LoVo (cell line): ENCODE measurements around the gene ECE1.

ENCODE experiments used
- DNase-seq: peaks from one replicate; pipeline ENCODE4 v3.0.0-alpha.2; 2016; ENCODE audit warnings: low spot score

The ECE1 gene

DNA sequence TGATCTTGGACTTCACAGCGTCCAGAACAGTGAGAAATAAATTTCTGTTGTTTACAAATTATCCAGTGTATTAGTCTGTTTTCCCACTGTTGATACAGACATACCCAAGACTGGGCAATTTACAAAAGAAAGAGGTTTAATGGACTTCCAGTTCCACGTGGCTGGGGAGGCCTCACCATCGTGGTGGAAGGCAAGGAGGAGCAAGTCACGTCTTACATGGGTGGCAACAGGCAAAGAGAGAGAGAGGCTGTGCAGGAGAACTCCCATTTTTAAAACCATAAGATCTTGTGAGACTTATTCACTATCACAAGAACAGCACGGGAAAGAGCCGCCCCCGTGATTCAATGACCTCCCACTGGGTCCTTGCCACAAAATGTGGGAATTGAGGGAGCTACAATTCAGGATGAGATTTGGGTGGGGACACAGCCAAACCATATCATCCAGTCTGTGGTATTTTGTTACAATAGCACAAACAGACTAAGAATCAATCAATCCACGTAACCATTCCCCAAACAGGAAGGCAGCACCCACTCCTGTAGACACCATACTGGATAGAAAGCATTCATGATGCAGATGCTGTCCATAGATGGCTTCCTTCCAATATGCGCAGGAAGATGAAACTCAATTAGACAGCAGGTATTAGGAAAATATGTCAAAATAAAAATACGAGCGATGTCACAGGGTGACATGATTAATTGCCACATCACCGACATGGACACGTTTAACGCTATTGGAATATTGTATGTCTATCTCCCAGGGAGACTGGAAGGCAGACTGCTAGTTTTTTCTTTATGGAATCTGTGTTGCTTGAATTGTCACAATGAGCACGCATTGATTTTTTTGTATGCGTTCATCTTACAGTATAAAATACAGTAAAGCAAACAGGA, 22.8 kb downstream of the ECE1 start:
- no peak for DNase-seq

- DNase-seq = no peak
These were observed 24.0 kb downstream of the ECE1 start for GRCh38 chr1:21266119-21266774.

- no peak for DNase-seq
These were observed 24.6 kb downstream of the ECE1 start for GRCh38 chr1:21265644-21266043.

DNA sequence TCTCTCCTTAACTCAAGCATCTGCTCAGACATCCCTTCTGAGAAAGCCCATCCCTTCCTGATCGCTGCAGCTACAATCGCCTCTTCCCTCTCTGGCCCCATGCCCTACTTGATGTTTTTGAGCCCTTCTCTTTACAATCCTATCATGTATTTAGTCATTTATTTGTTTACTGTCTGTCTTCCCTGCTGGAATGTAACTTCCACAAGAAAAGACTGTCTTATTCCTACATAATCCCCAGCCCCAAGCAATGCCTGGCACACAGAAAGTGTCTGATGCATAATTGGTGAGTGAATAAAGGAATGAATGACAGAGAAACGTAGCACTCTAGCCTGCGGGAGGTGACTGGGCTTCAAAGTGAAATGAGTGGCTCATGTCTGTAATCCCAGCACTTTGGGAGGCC, 25.4 kb downstream of the ECE1 start:
- DNase-seq = no peak

- DNase-seq = no peak
These were observed 26.5 kb downstream of the ECE1 start for GRCh38 chr1:21263653-21264225.

DNA sequence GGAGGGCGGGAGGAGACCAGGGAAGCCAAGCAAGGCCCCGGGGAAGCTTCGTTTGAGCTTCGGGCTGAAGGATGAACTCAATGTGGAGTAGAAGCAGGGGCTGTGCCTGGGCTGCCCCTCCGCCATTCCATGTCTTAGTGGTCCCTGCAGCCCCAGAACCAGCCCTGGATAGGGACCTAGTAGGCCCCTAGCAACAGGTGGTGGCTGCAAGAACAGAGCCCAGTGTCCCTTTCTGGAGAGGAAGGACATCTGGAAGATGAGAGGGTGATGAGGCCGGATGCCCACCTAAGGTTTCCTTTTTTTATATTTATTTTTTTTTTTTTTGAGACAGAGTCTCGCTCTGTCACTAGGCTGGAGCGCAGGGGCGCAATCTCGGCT, 27.2 kb downstream of the ECE1 start:
- DNase-seq = no peak

GRCh38 chr1:21262293-21263051, 27.8 kb downstream of the ECE1 start:
- no peak for DNase-seq

DNA sequence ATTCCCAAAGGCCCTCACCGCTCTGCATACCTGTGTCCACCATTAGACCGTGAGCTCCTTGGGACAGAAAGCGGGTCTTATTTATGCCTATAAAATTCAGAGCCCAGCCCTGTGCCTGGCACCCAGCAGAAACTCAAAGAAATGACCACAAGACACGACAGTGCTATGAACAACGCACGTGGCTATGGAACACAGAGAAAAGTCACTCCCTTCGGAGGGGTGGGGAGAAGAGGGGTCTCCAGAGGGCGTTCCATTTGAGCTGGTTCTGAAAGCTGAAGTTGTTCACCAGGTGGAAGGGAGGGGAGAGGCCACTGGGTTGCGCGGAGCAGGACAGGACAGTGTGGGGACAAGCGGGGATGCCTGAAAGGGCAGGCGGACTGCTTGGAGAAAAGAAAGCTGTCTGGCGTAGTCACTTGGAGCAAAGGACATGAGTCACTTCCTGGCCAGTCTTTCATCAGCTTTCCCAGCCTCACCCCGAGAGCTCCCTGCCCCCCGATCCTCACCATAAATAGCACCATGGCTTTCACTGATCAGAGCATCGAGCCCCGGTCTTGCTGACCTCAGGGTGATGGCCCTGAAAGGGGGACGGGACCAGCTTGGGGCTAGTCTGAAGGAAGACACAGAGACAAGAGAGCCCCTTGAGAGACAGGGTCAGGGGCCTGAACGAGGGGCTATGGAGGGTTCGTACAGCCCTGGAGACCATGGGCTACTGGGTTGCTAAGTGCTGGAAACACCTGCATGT, 28.5 kb downstream of the ECE1 start:
- peak; percentile 31 for DNase-seq

DNA sequence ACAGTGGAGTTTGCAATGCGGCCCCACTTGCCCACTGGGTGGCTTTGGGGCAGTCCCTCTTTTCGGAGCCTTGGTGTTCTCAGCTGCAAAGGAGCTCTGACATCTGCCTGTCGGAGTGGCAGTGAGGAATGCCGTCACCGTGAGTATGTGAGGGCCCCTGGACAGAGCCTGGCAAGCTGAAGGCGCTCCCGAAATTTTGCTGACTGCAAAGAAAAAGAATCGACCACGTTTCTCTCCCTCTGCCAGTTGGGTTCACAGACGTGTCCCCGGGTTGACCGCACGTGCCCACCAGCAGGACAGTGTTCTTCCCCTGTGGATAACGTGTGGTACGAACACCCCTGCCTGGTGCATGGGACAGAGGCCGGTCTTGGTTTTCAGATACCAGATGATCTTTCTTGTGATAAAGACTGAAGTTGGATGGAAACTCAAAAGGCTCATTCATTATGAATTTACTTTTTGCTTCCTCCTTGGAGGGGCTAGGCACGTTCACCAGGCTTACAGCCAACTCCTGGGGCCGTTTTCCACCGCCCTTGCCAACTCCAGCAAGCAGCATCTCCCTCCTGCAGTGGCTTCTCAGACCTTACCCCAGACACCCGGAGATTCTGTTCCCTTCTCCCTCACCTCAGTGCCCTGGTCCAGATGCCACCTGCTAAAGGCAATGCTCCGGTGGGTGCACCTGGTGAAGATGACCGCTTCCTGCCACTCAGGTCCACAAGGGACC, 29.7 kb downstream of the ECE1 start:
- no peak for DNase-seq

GRCh38 chr1:21259316-21260076, 30.8 kb downstream of the ECE1 start:
- no peak for DNase-seq

GRCh38 chr1:21258331-21259134, 31.7 kb downstream of the ECE1 start:
- DNase-seq = no peak

DNA sequence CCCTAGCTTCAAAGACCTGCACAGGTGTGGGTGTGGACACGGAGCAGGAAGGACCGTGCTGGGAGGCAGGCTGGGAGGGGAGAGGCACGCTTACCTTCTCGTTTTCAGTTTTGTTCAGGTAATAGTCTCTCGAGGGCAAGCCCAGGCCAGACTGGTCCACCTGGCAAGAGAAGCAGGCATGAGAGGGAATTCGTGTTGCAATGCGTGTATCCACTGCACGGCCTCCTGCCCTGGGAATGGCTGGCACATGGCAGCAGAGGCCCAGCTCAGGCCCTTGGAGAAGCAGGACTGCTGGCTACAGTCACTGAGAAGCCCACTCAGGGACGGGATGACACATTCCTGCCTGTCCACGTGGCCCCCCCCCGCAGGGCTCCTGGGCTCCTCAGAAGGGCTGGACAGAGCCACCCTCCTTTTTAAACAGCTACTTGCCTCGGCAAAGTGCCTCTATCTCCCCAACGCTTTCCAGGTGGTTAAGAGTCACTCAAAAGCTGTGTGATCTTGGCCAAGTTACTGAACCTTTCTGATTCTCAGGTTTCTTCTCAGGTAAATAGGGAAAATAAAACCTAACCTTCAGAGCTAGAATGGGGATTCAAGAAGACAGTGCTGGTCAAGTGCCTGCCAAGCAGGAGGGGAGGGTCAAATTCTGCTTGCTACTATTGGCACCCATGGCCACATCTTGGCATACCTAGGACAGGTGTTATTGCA, 32.7 kb downstream of the ECE1 start:
- no peak for DNase-seq

DNA sequence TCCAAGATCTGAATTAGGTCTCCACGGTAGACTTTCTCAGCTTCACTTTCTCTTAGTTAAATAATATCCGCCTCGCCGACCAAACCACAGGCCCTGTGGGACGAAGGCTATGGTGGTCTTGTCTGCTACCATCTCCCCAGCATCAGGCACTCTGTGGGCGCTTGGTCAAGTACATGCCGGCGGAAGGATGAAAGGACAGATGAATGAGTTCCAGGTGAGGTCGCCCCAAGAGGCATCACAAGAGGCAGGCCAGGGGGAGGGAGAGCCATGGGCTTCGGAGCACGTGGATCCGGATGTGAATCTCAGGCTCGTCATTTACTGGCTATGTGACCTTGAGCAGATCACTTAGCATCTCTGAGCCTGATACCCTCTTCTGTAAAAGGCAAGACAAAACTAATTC, 33.5 kb downstream of the ECE1 start:
- DNase-seq = no peak

DNA sequence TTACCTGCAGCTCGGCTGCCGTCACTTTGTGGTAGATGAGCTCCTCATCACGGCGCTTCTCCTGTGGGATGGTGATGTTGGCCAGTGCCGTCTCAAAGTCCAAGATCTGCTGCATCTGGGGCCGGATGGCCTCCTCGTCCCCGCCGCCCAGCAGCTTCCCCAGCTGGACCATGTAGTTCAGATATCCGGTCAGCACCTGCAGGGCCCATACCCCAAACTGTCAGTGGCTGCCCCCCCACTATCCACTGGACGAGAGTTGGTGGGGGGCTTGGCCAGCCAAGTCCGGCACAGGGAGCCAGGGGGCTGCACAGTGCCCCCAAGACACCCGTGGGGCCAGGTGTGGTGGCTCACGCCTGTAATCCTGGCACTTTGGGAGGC, 34.3 kb downstream of the ECE1 start:
- no peak for DNase-seq

DNA sequence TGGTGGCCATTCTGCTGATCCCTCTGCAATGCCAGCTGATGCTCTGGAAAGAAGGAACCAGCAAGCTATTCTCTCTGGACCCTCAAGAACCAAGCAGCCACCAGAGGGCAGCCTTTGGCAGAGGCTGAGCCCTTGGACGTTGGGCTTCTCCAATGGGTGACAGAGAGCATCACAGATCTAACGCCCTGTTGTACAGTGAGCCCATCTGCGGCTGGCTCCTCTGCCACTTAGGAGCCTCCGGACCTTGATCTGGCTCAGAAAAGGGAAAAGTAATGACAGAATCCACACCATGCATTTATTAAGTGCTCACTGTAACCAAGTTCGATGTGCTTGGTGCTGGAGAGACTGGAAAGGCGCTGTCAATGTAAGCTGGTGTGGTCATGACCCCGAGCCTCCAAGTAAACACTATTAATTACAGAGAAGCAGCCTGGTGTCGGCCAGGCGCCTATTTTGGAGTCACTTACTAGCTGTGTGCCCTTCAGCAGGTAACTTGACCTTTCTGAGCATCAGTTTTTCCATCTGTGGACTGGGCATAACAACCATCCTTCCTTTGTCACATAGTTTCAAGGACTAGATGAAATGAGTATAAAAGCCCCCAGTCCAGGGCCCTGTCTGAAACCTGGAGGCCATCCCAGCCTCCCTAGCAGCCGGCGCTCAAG, 34.9 kb downstream of the ECE1 start:
- DNase-seq = peak; percentile 39

DNA sequence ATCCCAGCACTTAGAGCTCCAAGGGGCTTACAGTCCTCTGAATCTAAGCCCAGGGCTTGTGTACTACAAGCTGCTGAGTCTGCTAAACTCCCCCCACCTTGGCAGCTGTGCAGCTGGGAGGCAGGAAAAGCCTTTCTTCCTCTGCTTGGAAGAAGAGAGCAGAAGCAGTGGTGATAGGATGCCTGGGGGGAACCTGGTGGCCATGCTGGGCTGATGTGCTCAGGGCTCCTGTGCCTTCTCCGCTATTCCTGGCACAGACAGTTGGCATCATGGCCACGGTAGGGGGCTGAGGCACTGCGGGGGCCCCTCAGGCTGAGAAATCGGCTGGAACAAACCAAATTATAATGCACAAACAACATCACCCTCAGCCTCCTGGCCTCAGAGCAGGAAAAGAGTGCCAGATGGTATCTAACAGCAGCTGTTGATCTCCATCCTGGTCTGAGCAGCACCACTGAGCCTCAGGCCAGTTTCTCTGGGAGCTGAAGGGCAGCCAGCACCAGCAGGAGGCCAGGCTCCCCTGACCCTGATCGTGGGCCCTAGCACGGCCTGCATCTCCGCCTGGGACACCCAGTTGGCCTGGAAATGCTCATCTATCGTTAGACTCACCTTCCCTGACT, 35.8 kb downstream of the ECE1 start:
- DNase-seq = no peak

- DNase-seq = peak; percentile 42
These were observed 38.3 kb downstream of the ECE1 start for GRCh38 chr1:21251773-21252471.
